GM21528 (cell line): Measurements from ENCODE around the gene TLR6.
"Not testable (repeated sequence)": the region's sequence is repeated elsewhere in the genome, so short reads cannot be mapped to it uniquely, and the experiment has no call there.

Experiments
- ATAC-seq: cut with Tn5 transposase; IDR thresholded peaks from one replicate; pipeline ENCODE4 v1.9.1; 2021; ENCODE audit warnings: mild to moderate bottlenecking, moderate library complexity; ENCODE audit not compliant: unreplicated experiment, low FRiP score

The TLR6 gene

GRCh38 chr4:38829237-38829636 is 27.4 kb downstream of the TLR6 start:
- no peak for ATAC-seq

GRCh38 chr4:38823766-38824165 is 32.9 kb downstream of the TLR6 start:
- no peak for ATAC-seq

GRCh38 chr4:38822748-38823303 is 33.8 kb downstream of the TLR6 start:
- no peak for ATAC-seq

DNA sequence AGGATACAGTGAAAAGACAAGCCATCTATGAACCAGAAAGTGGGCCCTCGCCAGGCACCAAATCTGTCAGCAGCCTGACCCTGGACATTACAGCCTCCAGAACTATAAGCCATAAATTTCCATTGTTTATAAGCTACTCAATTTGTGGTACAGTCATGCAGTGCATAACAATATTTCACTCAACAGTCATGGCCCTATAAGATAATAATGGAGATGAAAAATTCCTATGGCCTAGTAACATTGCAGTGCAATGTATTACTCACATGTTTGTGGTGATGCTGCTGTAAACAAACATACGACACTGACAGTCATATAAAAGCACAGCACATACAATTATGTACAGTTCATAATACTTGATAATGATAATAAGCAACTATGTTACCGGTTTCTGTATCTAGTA is 34.9 kb downstream of the TLR6 start:
- ATAC-seq: no peak

DNA sequence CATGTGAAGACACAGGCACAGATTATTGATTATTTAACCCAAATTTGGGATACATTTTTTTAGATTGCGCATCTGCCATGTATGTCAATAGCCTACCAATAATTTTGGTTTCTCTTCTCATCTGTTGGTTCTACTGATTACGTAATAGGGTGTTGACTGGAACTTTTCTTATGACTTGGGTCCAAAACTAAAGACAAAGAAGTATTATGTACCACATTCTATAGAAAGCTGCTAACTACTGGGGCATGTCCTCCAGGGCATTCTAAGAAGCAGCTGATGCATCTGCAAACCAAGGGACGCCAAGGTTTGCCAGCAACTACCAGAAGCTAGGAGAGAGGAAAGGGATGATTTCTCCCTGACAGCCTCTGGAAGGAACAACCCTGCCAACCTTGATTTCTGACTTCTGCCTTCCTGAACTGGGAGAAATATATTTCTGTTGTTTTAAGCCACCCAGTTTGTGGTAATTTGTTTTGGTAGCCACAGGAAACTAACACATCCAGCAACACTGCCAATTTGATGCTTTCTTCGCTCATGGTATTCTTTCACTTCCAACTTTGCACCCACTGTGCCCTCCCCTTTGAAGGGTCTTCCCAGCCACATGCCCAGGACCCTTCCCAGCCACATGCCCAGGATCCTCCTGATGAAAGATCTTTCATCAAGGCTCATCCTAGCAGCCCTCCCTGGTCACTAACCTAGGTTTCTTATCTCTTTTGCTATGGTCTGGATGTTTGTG is 36.1 kb downstream of the TLR6 start:
- ATAC-seq: no peak

- ATAC-seq: no peak
These were observed 37.0 kb downstream of the TLR6 start for GRCh38 chr4:38819569-38819968.

GRCh38 chr4:38818441-38818976 is 38.1 kb downstream of the TLR6 start:
- ATAC-seq: no peak

- no peak for ATAC-seq
These were observed 40.5 kb downstream of the TLR6 start for GRCh38 chr4:38815885-38816782.

- ATAC-seq: no peak
These were observed 42.2 kb downstream of the TLR6 start for GRCh38 chr4:38814386-38814785.

DNA sequence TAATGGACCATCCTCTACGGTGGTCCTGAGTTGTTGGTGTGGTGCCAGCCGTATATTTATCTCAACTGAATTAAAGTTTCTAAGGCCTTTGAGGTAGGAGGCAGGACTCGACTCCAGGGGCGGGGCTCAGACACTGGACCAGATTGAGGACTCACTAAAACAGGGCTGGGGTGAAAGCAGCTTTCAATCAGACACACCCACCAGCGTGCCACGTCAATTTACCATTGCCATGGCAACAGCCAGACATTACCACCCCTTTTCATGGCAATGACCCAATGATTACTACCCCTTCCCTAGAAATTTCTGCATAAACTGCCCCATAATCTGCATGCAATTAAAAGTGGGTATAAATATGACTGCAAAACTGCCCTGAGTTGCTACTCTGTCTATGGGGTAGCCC is 45.3 kb downstream of the TLR6 start:
- no peak for ATAC-seq

DNA sequence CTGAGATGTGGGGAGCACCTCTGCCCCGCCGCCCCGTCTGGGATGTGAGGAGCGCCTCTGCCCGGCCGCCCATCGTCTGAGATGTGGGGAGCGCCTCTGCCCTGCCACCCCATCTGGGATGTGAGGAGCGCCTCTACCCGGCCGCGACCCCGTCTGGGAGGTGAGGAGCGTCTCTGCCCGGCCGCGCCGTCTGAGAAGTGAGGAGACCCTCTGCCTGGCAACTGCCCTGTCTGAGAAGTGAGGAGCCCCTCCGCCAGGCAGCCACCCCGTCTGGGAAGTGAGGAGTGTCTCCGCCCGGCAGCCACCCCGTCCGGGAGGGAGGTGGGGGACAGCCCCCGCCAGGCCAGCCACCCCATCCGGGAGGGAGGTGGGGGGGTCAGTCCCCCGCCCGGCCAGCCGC is 49.2 kb downstream of the TLR6 start:
- ATAC-seq: not testable (repeated sequence)

DNA sequence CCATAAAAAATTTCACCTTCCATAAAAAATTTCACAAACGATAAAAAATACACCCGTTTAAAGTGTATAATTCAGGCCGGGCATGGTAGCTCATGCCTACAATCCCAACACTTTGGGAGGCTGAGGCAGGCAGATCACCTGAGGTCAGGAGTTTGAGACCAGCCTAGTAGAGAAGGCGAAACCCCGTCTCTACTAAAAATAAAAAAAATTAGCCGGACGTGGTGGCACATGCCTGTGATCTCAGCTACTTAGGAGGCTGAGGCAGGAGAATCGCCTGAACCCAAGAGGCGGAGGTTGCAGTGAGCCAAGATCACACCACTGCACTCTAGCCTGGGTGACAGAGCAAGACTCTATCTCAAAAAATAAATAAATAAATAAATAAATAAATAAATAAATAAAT is 50.4 kb downstream of the TLR6 start:
- ATAC-seq: not testable (repeated sequence)

GRCh38 chr4:38805530-38806145 is 51.0 kb downstream of the TLR6 start:
- ATAC-seq: peak; percentile 82

DNA sequence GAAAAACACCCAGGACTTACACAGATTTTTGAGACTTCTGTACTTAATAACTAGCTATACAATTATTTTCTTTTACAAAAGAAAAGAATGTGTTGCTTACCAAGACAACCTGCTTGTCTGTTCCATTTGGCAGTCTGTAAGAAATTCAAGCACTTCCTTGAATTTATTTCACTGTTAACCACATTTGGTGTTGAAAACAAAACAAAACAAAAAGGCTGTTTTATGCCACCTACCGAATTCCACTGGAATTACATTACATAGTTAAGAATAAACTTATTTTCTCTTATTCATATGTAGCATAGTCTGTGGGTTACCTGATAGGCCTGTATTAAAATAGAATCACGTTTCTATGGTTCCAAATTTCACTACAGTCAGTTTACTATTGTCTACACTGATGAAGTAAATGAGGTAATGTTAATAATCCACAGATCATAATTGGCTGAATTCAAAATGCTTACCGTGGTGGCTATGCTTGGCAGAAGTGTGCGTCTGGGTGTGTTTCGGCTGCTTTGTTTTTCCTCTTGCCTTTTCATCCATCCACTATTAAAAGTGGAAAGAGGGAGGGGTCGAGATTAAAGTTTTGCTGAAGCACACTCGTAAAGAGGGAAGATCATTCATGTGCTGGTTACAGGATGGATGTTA is 51.8 kb downstream of the TLR6 start, which contains the start of gene TLR1:
TSS of gene TLR1 (minus strand) at position 138 of the 642 bp plus-strand sequence. CDS start 5,960 bp downstream, outside the sequence.
- peak; percentile 35 for ATAC-seq

DNA sequence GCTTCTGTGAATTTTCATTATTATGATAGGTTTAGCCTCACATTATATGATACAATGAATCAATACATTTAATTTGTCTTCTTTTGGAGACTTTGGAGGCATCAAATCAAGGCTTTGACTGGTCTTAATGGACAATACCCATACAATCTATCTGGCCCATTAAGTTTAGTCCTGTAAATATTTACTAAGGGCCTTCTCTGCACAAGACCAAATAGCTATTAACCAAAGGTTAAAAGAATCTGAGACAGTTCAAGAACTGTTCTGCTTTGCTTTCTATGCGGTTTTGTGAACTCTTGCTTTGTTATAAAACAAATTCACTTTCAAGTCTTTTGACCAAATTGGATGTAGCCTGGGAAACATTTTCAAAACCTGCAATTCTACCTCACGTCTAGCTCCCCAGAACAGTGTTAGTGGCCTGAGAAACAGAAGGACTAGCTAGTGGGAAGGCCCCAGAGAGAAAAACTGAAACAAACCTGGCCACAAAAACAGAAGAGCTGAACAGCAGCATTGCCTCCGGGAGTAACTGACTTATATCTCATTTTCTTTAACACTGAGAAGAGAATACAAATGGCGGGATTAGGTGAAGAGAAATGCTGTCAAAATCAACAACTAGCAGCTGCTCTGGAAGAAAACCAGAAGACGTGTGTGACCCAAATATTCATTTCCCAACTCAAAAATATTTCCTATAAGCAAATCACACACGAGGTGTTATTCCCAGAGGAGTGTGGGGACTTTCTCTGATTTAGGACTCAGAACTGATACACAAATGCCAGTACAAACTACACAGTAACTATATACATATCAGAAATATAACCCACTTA is 52.6 kb downstream of the TLR6 start:
- ATAC-seq: peak; percentile 63

DNA sequence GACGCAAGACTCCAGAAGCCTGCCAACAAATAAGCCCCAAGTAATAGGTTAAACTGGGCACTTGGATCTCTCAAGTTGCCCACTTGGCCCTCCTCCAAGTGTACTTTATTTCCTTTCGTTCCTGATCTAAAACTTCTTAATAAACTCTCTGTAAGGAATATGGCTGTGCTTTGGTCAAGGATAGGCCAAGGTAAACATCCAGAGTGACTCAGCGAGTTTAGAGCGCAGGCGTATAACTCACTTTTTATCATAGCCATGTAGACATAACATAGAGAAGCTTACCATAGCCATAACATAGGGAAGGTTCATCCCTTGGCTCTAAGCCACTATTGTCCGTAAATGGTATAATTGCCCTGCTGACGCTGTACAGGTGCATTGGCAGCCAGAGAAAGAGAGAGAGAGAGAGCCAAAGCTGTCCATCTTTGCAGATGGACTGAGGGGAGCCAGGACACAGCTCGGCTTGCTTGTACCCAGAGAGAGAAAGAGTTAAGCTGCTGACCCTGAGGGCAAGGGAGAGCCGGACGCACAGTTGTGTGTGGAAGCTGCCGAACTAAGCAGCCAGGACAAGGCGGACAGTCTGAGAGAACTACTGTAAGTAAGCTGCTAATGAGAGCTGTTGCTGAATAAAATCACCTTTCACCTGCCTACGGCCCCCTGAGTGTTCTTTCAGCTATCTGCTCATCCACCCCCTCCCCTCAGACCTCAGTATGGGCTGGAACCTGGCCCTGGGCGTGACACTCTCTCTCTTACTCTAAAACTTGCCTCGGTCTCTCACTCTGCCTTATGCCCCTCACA is 53.9 kb downstream of the TLR6 start:
- no peak for ATAC-seq

GRCh38 chr4:38800961-38801450 is 55.6 kb downstream of the TLR6 start:
- no peak for ATAC-seq

DNA sequence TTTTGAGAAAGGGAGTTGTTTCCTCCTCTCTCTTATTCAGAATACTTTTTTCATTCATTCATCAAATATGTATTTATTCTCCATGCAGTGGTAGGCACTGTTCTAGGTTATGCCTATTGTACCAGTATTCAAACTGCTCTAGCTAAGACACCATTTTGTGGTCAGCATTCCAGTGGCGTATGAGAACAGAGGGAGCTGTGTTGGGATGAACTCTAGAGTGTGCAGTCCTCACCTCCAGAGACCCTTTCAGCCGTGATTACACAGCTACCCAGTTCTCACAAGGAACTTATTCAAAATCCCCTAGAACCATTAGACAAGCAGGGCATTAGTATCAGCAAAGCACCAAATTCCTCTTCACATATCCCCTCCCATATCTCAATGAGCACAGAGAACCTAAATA is 56.3 kb downstream of the TLR6 start:
- no peak for ATAC-seq
